Naive thymus-derived CD4-positive, alpha-beta T cell (primary cell): Measurements from ENCODE around the gene ATG10. TPM values are rescaled to one million over a fixed set of nuclear protein-coding genes. Genes with fewer than 3 reads are reported as not detected.

Source experiments
- ATAC-seq: fragments of 150-1000 bp; cut with Tn5 transposase; 2 replicates; pipeline ENCODE4 v1.10.0; 2021; ENCODE audit warnings: mild to moderate bottlenecking, moderate library complexity
- CTCF ChIA-PET: fragments of 350-600 bp; sonication (Branson Sonifier 250); formaldehyde crosslinking; loops from one replicate; lab custom pipeline; 2021; ENCODE audit warnings: antibody characterized with exemption; lab: Charles Lee
- POLR2A ChIA-PET: fragments of 350-600 bp; sonication (Branson Sonifier 250); formaldehyde crosslinking; loops from one replicate; lab custom pipeline; 2021; ENCODE audit warnings: antibody characterized with exemption, inconsistent platforms; lab: Charles Lee
- DNase-seq, 9 donors: peaks; one replicate each; pipeline versions ENCODE4 v3.0.0 to v3.0.0-alpha.2; 2020 to 2022; ENCODE audit warnings: mixed read lengths in 1 of 9
- H3K27ac ChIP-seq: one replicate; pipeline ENCODE4 v1.7.0; 2013; ENCODE audit warnings: mild to moderate bottlenecking, low read depth, low read length, moderate library complexity
- H3K27me3 ChIP-seq, 2 donors: one replicate each; pipeline ENCODE4 v1.7.0; 2013; ENCODE audit warnings: low read length in 2 of 2, mild to moderate bottlenecking in 2 of 2, moderate library complexity in 2 of 2; ENCODE audit not compliant: control insufficient read depth in 2 of 2, insufficient read depth in 2 of 2
- H3K36me3 ChIP-seq, 3 experiments: 1 replicate in 2 of 3; 2 replicates in 1 of 3; pipeline ENCODE4 v1.7.0; 2013; ENCODE audit warnings: low read length in 3 of 3, mild to moderate bottlenecking in 3 of 3, moderate library complexity in 1 of 3; ENCODE audit not compliant: insufficient read depth in 3 of 3, control insufficient read depth in 2 of 3
- H3K4me1 ChIP-seq, 2 donors: one replicate each; pipeline ENCODE4 v1.7.0; 2013; ENCODE audit warnings: low read length in 2 of 2, mild to moderate bottlenecking in 2 of 2, moderate library complexity in 1 of 2; ENCODE audit not compliant: control insufficient read depth in 2 of 2, insufficient read depth in 2 of 2
- H3K4me3 ChIP-seq: 2 replicates; pipeline ENCODE4 v1.7.0; 2013; ENCODE audit warnings: mild to moderate bottlenecking, low read length
- H3K9me3 ChIP-seq, 3 experiments: 1 replicate in 2 of 3; 2 replicates in 1 of 3; pipeline ENCODE4 v1.7.0; 2013; ENCODE audit warnings: low read length in 3 of 3; ENCODE audit not compliant: control insufficient read depth in 2 of 3
- H3K27ac Mint-ChIP-seq, 9 donors: one replicate each; pipeline ENCODE4 v1.8.0; 2020 to 2022; ENCODE audit warnings: mixed read lengths in 9 of 9, mild to moderate bottlenecking in 8 of 9, moderate library complexity in 5 of 9, inconsistent platforms in 2 of 9
- H3K27me3 Mint-ChIP-seq, 5 donors: one replicate each; pipeline ENCODE4 v1.8.0; 2021 to 2022; ENCODE audit warnings: mixed read lengths in 5 of 5, mild to moderate bottlenecking in 1 of 5
- H3K36me3 Mint-ChIP-seq, 5 donors: one replicate each; pipeline ENCODE4 v1.8.0; 2020 to 2022; ENCODE audit warnings: mixed read lengths in 5 of 5, mild to moderate bottlenecking in 3 of 5, inconsistent platforms in 1 of 5
- H3K4me1 Mint-ChIP-seq, 7 donors: one replicate each; pipeline ENCODE4 v1.8.0; 2020 to 2022; ENCODE audit warnings: mixed read lengths in 7 of 7, mild to moderate bottlenecking in 3 of 7, inconsistent platforms in 1 of 7
- H3K4me3 Mint-ChIP-seq, 10 donors: one replicate each; pipeline ENCODE4 v1.8.0; 2020 to 2022; ENCODE audit warnings: mild to moderate bottlenecking in 10 of 10, mixed read lengths in 10 of 10, moderate library complexity in 6 of 10, inconsistent platforms in 2 of 10
- H3K9me3 Mint-ChIP-seq, 11 donors: one replicate each; pipeline ENCODE4 v1.8.0; 2020 to 2022; ENCODE audit warnings: mixed read lengths in 11 of 11, mild to moderate bottlenecking in 4 of 11, inconsistent platforms in 1 of 11, moderate library complexity in 1 of 11
- intact Hi-C, 2 donors: fragments of 100-400 bp; cut with micrococcal nuclease; formaldehyde crosslinking; loops; one replicate each; pipeline ENCODE4 v1.15.1; 2023
- polyA plus RNA-seq, 2 donors: library from polyadenylated mRNA; unstranded; fragments of 300-500 nt; fragmentation: Illumina TruSeq; gene quantifications; one replicate each; pipeline ENCODE4 v1.2.3, GENCODE V29; 2021
- total RNA-seq, 6 experiments: library from RNA in 5 of 6; stranded (reverse) in 5 of 6; gene quantifications; 1 replicate in 5 of 6; 2 replicates in 1 of 6; pipeline ENCODE4 v1.2.3 and lab custom pipeline; 2021 to 2026

ATG10 gene
- total and polyA plus RNA-seq, 7 experiments from 2014 or later = 6.4 to 14.4 (median 9.1) TPM

DNA sequence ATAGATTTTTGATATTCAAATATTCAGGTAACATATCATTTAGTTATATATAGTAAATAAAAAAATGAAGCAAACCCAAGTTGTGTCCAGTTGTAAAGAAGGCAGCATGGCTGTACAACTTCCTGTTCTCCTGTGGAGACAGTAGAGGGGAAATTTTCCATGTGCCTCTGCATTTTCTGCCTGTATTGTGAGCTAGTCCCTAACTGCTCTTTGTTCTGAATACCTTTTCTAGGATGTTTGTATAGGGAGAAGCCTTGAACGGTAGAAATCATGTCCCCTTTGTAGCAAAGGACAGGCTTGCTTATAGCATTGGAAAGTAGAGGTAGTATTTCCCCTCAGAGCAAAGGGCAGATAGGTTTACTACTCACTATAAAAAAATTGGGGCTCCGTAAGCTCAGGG, 319.6 kb downstream of the ATG10 start:
- ChIA-PET CTCF (interaction anchor here (1.4 kb wide), 1 partner anchor 13 kb away, joined by 3 read pairs; no protein-coding TSS in a partner anchor), POLR2A (interaction anchor here (1.1 kb wide), 1 partner anchor 13 kb away, joined by 3 read pairs; the partner anchor contains the start of gene RPS23)
- H3K36me3 ChIP-seq = no peaks in the 10 kb centered on the region
- no peaks in the 10 kb centered on the region for H3K9me3 Mint-ChIP-seq
- no peaks in the 10 kb centered on the region for H3K9me3 ChIP-seq
- peaks cover 0 to 2% (median 0%) of the 10 kb centered on the region in 5 donors for H3K27me3 Mint-ChIP-seq
- H3K36me3 Mint-ChIP-seq = no peaks in the 10 kb centered on the region
- no peaks in the 10 kb centered on the region for H3K4me1 Mint-ChIP-seq
- ATAC-seq = no peak
- H3K27ac ChIP-seq = no peak overlapping the region
- no peaks in the 10 kb centered on the region for H3K27me3 ChIP-seq
- H3K27ac Mint-ChIP-seq = no peak overlapping the region
- no peak overlapping the region for H3K4me3 Mint-ChIP-seq
- no peaks in the 10 kb centered on the region for H3K4me1 ChIP-seq
- DNase-seq = no peak
- H3K4me3 ChIP-seq = no peak overlapping the region
- intact Hi-C loops = no loop called here

DNA sequence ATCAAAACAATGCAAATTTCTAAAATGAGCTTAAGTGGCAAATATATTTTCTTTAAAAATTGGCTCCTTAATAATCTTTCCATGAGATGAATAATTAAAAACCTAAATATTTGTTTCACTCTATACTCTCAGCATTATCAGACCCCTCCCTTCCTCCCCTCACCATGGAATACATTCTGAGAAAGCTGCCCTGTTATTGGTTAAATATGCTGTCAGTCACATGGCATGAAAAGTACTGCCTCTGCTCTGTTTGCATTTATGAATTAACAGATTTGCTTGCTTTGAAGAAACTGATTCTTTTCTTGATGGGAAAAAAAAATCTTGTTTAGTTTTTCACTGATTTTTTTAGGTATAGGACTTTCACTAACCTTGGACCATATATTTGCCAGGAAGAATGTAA, 323.3 kb downstream of the ATG10 start:
- H3K9me3 ChIP-seq = no peaks in the 10 kb centered on the region
- no peak overlapping the region for H3K27ac Mint-ChIP-seq
- ATAC-seq (no peak), DNase-seq (no peak)
- ChIA-PET CTCF (no interaction called here), POLR2A (no interaction called here)
- H3K4me3 Mint-ChIP-seq = no peak overlapping the region
- H3K9me3 Mint-ChIP-seq = peaks cover 0 to 6% (median 3%) of the 10 kb centered on the region in 11 donors
- no peak overlapping the region for H3K4me3 ChIP-seq
- no peak overlapping the region for H3K27ac ChIP-seq
- peaks cover 0 to 15% (median 2%) of the 10 kb centered on the region in 5 donors for H3K27me3 Mint-ChIP-seq
- peaks cover 0 to 3% (median 0%) of the 10 kb centered on the region in 5 donors for H3K36me3 Mint-ChIP-seq
- no peaks in the 10 kb centered on the region for H3K4me1 ChIP-seq
- H3K27me3 ChIP-seq = no peaks in the 10 kb centered on the region
- intact Hi-C loops = no loop called here
- H3K4me1 Mint-ChIP-seq = peaks cover 0 to 2% (median 0%) of the 10 kb centered on the region in 7 donors
- no peaks in the 10 kb centered on the region for H3K36me3 ChIP-seq

DNA sequence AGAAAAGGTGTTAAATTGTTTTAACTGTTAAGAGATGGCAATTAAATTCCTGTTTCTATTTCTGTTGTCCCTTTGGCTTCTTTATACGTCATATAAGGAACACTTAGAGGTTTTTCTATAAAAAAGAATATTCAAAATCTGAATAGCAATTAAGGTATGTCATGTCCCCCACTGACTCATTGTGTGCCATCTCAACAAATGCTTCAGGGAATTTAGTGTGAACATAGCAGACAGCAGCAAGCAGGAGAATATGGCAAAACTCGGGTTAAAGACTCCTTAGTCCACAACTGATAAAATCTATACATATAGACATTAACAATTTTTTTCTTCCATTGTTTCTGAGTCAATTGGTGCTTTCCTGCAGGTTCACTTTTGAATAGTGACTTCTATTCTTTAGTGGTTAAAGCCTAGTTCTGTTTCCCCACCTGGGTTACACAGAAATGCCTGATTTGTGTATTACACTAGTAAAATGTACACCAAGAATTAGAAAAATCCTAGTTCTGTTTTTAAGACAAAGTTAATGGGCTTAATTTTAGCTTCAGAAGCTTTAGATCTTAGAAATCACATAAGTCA, 324.2 kb downstream of the ATG10 start:
- Mint-ChIP-seq H3K27ac (no peak overlapping the region), H3K36me3 (peaks cover 0 to 3% (median 0%) of the 10 kb centered on the region in 5 donors), H3K9me3 (peaks cover 0 to 6% (median 3%) of the 10 kb centered on the region in 11 donors), H3K4me3 (no peak overlapping the region), H3K4me1 (peaks cover 0 to 2% (median 0%) of the 10 kb centered on the region in 7 donors), H3K27me3 (peaks cover 0 to 15% (median 2%) of the 10 kb centered on the region in 5 donors)
- POLR2A ChIA-PET = no interaction called here
- Histone ChIP-seq H3K4me1 (no peaks in the 10 kb centered on the region), H3K9me3 (no peaks in the 10 kb centered on the region), H3K4me3 (no peak overlapping the region), H3K27me3 (no peaks in the 10 kb centered on the region), H3K36me3 (no peaks in the 10 kb centered on the region), H3K27ac (no peak overlapping the region)
- intact Hi-C loops = no loop called here
- ATAC-seq (no peak), DNase-seq (no peak)
- CTCF ChIA-PET = no interaction called here

DNA sequence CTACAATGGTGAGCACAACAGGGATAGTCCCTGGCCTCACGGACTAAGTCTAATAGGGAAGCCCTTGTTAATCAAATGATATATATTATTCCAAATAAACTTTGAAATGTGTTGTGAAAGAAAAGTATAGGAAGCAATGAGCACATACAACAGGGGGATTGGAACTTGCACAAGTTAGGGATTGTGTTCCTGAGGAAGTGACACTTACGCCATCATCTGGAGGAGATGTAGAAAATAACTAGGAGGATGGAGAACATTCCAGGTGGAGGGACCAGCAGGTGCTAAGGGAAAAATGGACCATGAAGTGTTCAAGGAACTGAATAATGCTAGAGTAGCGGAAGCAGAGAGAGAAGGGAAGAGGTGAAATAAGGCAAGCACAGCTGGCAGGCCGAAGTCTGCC, 325.1 kb downstream of the ATG10 start:
- intact Hi-C loops = no loop called here
- H3K4me3 Mint-ChIP-seq = no peak overlapping the region
- H3K27ac ChIP-seq = no peak overlapping the region
- no peak overlapping the region for H3K4me3 ChIP-seq
- no peak for DNase-seq
- H3K36me3 Mint-ChIP-seq = peaks cover 0 to 3% (median 0%) of the 10 kb centered on the region in 5 donors
- H3K9me3 Mint-ChIP-seq = peaks cover 0 to 6% (median 3%) of the 10 kb centered on the region in 11 donors
- POLR2A ChIA-PET = no interaction called here
- no peaks in the 10 kb centered on the region for H3K27me3 ChIP-seq
- H3K27me3 Mint-ChIP-seq = peaks cover 0 to 15% (median 2%) of the 10 kb centered on the region in 5 donors
- no peak overlapping the region for H3K27ac Mint-ChIP-seq
- no peak for ATAC-seq
- H3K36me3 ChIP-seq = no peaks in the 10 kb centered on the region
- H3K4me1 Mint-ChIP-seq = peaks cover 0 to 2% (median 0%) of the 10 kb centered on the region in 7 donors
- CTCF ChIA-PET = no interaction called here
- H3K9me3 ChIP-seq = no peaks in the 10 kb centered on the region
- H3K4me1 ChIP-seq = no peaks in the 10 kb centered on the region

DNA sequence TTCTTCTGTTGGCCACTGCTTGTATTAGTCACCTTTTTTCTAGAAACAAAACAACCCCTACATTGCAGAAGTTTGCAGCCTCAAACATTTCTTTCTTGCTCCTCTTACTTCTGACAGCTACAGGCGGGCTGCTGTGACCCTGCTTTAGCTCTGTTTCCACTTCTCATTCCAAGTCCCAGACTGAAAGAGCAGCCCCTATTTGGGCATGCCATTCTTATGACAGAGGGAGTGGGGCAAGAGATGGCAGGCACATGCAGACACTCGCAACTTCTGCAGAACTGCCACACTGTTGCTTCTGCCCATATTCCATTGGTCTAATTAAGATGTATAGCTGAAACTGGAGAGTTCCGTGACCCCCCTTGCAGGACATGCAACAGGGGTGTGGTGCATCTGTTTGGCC, 325.9 kb downstream of the ATG10 start:
- DNase-seq (no peak), ATAC-seq (no peak)
- Histone ChIP-seq H3K9me3 (no peaks in the 10 kb centered on the region), H3K27ac (no peak overlapping the region), H3K4me1 (no peaks in the 10 kb centered on the region), H3K4me3 (no peak overlapping the region), H3K36me3 (no peaks in the 10 kb centered on the region), H3K27me3 (no peaks in the 10 kb centered on the region)
- intact Hi-C loops = no loop called here
- POLR2A ChIA-PET = no interaction called here
- H3K36me3 Mint-ChIP-seq = peaks cover 0 to 3% (median 0%) of the 10 kb centered on the region in 5 donors
- peaks cover 0 to 6% (median 3%) of the 10 kb centered on the region in 11 donors for H3K9me3 Mint-ChIP-seq
- H3K27ac Mint-ChIP-seq = no peak overlapping the region
- no peak overlapping the region for H3K4me3 Mint-ChIP-seq
- CTCF ChIA-PET = no interaction called here
- H3K4me1 Mint-ChIP-seq = peaks cover 0 to 2% (median 0%) of the 10 kb centered on the region in 7 donors
- H3K27me3 Mint-ChIP-seq = peaks cover 0 to 15% (median 2%) of the 10 kb centered on the region in 5 donors

DNA sequence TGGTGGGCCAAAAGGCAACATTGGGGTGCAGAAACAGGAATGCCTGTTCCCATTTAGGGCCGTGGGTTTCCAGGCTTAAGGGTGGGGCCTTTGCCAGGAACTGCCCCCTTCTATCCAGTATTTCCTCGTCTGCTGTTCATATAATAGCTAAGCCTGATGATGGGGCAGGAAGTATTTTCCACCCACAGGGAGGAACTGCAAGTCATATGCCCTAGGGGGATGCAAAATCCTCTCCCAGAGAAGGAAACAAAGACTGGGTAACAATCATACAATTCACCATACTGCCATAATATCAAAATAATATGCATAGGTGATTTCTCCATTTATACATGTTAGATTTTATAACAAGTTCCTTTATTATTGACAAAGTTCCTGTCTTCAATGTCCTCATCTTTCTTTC, 326.8 kb downstream of the ATG10 start:
- peaks cover 0 to 15% (median 2%) of the 10 kb centered on the region in 5 donors for H3K27me3 Mint-ChIP-seq
- peaks cover 0 to 6% (median 3%) of the 10 kb centered on the region in 11 donors for H3K9me3 Mint-ChIP-seq
- Histone ChIP-seq H3K27me3 (no peaks in the 10 kb centered on the region), H3K36me3 (no peaks in the 10 kb centered on the region), H3K4me3 (no peak overlapping the region), H3K4me1 (no peaks in the 10 kb centered on the region), H3K27ac (no peak overlapping the region), H3K9me3 (no peaks in the 10 kb centered on the region)
- ChIA-PET CTCF (no interaction called here), POLR2A (no interaction called here)
- H3K4me1 Mint-ChIP-seq = peaks cover 0 to 2% (median 0%) of the 10 kb centered on the region in 7 donors
- DNase-seq (no peak), ATAC-seq (no peak)
- no peak overlapping the region for H3K27ac Mint-ChIP-seq
- H3K4me3 Mint-ChIP-seq = no peak overlapping the region
- H3K36me3 Mint-ChIP-seq = peaks cover 0 to 3% (median 0%) of the 10 kb centered on the region in 5 donors
- intact Hi-C loops = no loop called here

DNA sequence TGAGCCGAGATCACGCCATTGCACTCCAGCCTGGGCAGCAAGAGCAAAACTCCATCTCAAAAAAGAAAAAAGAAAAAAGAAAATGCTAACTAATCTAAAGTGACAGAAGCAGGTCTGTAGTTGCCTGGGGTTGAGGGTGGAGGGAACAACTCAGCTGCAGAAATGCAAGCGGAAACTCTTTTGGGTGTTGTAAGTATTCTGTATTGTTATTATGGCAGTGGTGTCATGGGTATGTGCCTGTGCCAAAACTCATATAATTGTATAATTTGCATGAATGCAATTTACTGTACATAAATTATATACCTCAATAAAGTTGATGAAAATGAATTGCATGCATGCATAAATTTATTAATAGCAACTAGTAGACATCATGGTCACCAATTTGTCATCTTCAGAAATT, 329.4 kb downstream of the ATG10 start:
- no peak for DNase-seq
- H3K4me1 Mint-ChIP-seq = peaks cover 0 to 2% (median 0%) of the 10 kb centered on the region in 7 donors
- ChIA-PET POLR2A (no interaction called here), CTCF (interaction anchor here (0.6 kb wide), 1 partner anchor 67 kb away, joined by 3 read pairs; no protein-coding TSS in a partner anchor)
- no peak overlapping the region for H3K4me3 Mint-ChIP-seq
- no peaks in the 10 kb centered on the region for H3K36me3 ChIP-seq
- H3K36me3 Mint-ChIP-seq = peaks cover 0 to 13% (median 0%) of the 10 kb centered on the region in 5 donors
- ATAC-seq = no peak
- H3K9me3 Mint-ChIP-seq = peaks cover 0 to 6% (median 3%) of the 10 kb centered on the region in 11 donors
- no peak overlapping the region for H3K27ac Mint-ChIP-seq
- H3K27me3 Mint-ChIP-seq = peaks cover 0 to 15% (median 3%) of the 10 kb centered on the region in 5 donors
- H3K4me1 ChIP-seq = no peaks in the 10 kb centered on the region
- H3K4me3 ChIP-seq = no peak overlapping the region
- no peak overlapping the region for H3K27ac ChIP-seq
- H3K9me3 ChIP-seq = no peaks in the 10 kb centered on the region
- H3K27me3 ChIP-seq = no peaks in the 10 kb centered on the region
- intact Hi-C loops = no loop called here
